ENCODE measurements around the gene NPY2R. TPM values are rescaled to one million over a fixed set of nuclear protein-coding genes. Genes with fewer than 3 reads are reported as not detected.

Gene NPY2R, protein sequence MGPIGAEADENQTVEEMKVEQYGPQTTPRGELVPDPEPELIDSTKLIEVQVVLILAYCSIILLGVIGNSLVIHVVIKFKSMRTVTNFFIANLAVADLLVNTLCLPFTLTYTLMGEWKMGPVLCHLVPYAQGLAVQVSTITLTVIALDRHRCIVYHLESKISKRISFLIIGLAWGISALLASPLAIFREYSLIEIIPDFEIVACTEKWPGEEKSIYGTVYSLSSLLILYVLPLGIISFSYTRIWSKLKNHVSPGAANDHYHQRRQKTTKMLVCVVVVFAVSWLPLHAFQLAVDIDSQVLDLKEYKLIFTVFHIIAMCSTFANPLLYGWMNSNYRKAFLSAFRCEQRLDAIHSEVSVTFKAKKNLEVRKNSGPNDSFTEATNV
- 0.10 TPM for polyA plus RNA-seq (2013, experiment 1 of 2)
- polyA plus RNA-seq (2013, experiment 2 of 2): 0.25 TPM

DNA sequence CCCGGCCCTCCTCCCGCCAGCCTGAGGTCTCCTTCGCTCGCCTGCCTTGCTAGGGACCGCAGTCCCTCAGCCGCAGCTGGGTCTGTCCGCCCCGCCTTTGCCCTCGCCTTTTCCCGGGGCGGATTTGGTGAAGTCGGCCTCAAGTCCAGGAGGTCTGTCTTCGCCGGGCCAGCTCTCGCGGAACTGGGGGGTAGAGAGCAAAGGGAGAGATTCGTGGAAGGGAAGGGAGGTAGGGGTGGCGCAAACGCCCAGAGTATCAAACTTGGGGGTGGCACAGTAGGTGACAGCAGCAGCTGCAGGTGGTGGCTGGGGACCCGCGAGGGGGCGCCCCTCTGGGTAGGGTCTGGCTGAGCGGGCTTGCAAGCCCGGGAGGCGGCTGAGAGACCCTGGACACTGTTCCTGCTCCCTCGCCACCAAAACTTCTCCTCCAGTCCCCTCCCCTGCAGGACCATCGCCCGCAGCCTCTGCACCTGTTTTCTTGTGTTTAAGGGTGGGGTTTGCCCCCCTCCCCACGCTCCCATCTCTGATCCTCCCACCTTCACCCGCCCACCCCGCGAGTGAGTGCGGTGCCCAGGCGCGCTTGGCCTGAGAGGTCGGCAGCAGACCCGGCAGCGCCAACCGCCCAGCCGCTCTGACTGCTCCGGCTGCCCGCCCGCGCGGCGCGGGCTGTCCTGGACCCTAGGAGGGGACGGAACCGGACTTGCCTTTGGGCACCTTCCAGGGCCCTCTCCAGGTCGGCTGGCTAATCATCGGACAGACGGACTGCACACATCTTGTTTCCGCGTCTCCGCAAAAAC is at the start of gene NPY2R:
NPY2R (plus strand) TSS at position 379 of the 797 bp plus-strand sequence. CDS start 5,304 bp downstream, outside the sequence.
- H3K9ac ChIP-seq (ENCODE audit: low read depth, low read length): no peak within 1 kb of the TSS
- H3K4me3 ChIP-seq (ENCODE audit: low read length): peak within 1 kb of the TSS; percentile 71
- under 1% methylated on average over 53 of the region's 55 CpGs for WGBS

DNA sequence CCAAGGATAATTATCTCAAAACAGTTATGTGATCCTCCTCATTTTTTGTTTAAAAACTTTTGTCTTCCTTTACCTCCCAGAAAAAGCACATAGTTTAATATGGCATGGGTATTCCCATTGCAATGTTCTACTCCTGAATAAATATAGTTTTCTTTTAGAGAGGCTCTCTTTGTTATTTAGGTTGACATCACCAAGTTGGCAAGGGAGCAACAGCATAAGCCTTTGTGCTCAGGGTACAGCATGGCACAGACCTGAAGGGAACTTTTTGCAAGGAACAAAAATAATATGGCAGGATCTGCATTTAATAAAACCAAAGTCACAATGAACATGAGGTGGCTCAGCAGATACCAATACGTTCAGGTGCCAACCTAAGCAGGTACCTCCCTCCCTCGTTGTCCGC is 47.1 kb upstream of the NPY2R start:
- Histone ChIP-seq H3K9me3 (ENCODE audit: insufficient read depth, low read depth, low read length) (no peaks in the 10 kb centered on the region), H3K4me3 (ENCODE audit: low read length) (no peak overlapping the region), H3K27ac (ENCODE audit: low read depth, low read length) (no peak overlapping the region), H3K36me3 (ENCODE audit: insufficient read depth, low read length) (no peaks in the 10 kb centered on the region), H3K4me1 (ENCODE audit: insufficient read depth, low read length) (peaks cover 3% of the 10 kb centered on the region; the same call in 1 of the 2 replicates), H3K27me3 (ENCODE audit: insufficient read depth, low read length) (no peaks in the 10 kb centered on the region), H3K9ac (ENCODE audit: low read depth, low read length) (no peak overlapping the region)
- 98% methylated on average over 3 of the region's 3 CpGs for WGBS

More for the DNA sequence above, at the start of gene NPY2R:
- Histone ChIP-seq H3K27me3 (ENCODE audit: insufficient read depth, low read length) (peaks cover 51% of the 10 kb centered on the region), H3K4me1 (ENCODE audit: insufficient read depth, low read length) (peaks cover 21% of the 10 kb centered on the region), H3K36me3 (ENCODE audit: insufficient read depth, low read length) (no peaks in the 10 kb centered on the region), H3K27ac (ENCODE audit: low read depth, low read length) (no peak within 1 kb of the TSS), H3K9me3 (ENCODE audit: insufficient read depth, low read depth, low read length) (no peaks in the 10 kb centered on the region)

DNA sequence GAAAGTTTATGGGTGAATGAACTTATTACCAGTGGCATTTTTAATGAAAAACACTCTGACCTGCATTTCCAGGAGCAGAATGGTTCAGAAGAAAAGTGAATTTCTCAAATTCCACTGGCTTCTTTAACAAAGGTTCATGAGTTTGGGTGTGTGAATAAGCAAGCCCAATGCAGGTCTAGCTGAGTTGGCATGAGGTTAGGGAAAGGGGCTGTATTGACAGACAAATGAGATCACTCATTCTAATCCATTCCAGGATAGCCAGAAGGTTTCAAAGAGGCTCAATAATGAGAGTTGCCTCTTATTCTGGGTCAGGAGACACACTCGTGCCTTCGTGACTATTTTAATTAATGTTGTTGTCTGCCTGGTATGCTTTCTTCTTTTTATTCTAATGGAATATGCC is 43.7 kb upstream of the NPY2R start:
- no CpG with 5 or more reads among the region's 2 CpGs for WGBS
- H3K9me3 ChIP-seq (ENCODE audit: insufficient read depth, low read depth, low read length): 0 out of 2 replicates have a peak, but pooled peaks cover 3% of the 10 kb centered on the region
- no peak overlapping the region for H3K9ac ChIP-seq (ENCODE audit: low read depth, low read length)
- H3K36me3 ChIP-seq (ENCODE audit: insufficient read depth, low read length): no peaks in the 10 kb centered on the region
- H3K27ac ChIP-seq (ENCODE audit: low read depth, low read length): no peak overlapping the region
- H3K4me3 ChIP-seq (ENCODE audit: low read length): no peak overlapping the region
- H3K4me1 ChIP-seq (ENCODE audit: insufficient read depth, low read length): peaks cover 3% of the 10 kb centered on the region; the same call in 1 of the 2 replicates
- no peaks in the 10 kb centered on the region for H3K27me3 ChIP-seq (ENCODE audit: insufficient read depth, low read length)

DNA sequence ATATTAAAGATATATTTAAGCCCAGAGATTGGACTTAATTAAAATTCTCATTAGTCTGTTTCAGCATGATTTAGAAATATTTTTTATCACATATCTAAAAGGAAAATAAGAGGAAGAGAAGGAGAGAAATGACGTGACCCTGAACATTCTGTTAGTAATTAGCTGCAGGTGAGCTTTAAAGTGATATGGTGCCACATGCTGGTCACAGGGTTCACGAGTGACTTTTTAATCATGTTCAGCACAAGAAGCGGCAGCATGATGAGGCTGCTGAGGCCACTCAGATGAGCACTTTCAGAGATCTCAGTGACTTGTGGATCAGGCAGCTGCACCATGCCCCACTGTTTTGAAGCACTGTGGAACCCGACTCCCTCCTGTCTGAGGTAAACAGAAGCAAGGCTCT is 37.9 kb upstream of the NPY2R start:
- no peak overlapping the region for H3K27ac ChIP-seq (ENCODE audit: low read depth, low read length)
- no peak overlapping the region for H3K9ac ChIP-seq (ENCODE audit: low read depth, low read length)
- 80% methylated on average over 4 of the region's 4 CpGs for WGBS
- no peaks in the 10 kb centered on the region for H3K27me3 ChIP-seq (ENCODE audit: insufficient read depth, low read length)
- H3K4me3 ChIP-seq (ENCODE audit: low read length): no peak overlapping the region
- H3K4me1 ChIP-seq (ENCODE audit: insufficient read depth, low read length): no peaks in the 10 kb centered on the region
- no peaks in the 10 kb centered on the region for H3K36me3 ChIP-seq (ENCODE audit: insufficient read depth, low read length)
- 0 out of 2 replicates have a peak, but pooled peaks cover 3% of the 10 kb centered on the region for H3K9me3 ChIP-seq (ENCODE audit: insufficient read depth, low read depth, low read length)

DNA sequence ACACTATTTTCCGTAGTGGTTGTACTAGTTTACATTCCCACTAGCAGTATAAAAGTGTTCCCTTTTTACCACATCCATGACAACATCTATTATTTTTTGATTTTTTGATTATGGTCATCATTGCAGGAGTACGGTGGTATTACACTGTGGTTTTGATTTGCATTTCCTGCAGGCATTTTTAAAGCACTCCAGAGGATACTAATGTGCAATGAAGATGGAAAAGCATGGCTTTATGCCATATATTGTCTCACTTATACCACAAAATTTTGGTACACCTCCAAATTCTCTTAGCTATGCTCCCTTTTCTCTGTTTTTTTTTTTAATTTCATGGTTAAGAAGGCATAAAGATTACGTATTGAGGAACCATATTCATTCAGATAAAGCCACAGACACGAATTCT is 35.1 kb upstream of the NPY2R start:
- 96% methylated on average over 2 of the region's 4 CpGs for WGBS
- Histone ChIP-seq H3K9me3 (ENCODE audit: insufficient read depth, low read depth, low read length) (0 out of 2 replicates have a peak, but pooled peaks cover 3% of the 10 kb centered on the region), H3K27ac (ENCODE audit: low read depth, low read length) (no peak overlapping the region), H3K27me3 (ENCODE audit: insufficient read depth, low read length) (no peaks in the 10 kb centered on the region), H3K4me3 (ENCODE audit: low read length) (no peak overlapping the region), H3K9ac (ENCODE audit: low read depth, low read length) (no peak overlapping the region), H3K4me1 (ENCODE audit: insufficient read depth, low read length) (no peaks in the 10 kb centered on the region), H3K36me3 (ENCODE audit: insufficient read depth, low read length) (no peaks in the 10 kb centered on the region)

DNA sequence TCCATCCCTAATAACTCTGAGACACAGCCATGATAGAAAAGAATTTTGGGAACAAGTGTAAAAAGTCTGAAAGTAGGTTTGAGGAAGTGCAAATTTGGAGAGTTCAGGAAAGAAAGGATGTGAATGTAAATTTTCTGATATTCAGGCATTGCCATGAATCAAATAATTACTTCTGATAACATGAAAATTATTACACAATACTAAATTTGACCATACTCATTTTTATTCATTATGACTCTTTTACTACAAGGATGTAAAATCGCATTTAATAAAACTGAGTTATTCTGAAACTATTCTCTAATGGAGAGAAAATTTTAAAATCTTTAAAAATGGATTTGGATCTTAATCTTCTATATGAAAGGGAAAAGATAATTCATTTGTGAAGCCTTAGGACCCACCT is 33.8 kb upstream of the NPY2R start:
- H3K27ac ChIP-seq (ENCODE audit: low read depth, low read length): no peak overlapping the region
- H3K4me3 ChIP-seq (ENCODE audit: low read length): no peak overlapping the region
- H3K9me3 ChIP-seq (ENCODE audit: insufficient read depth, low read depth, low read length): no peaks in the 10 kb centered on the region
- H3K4me1 ChIP-seq (ENCODE audit: insufficient read depth, low read length): no peaks in the 10 kb centered on the region
- H3K27me3 ChIP-seq (ENCODE audit: insufficient read depth, low read length): no peaks in the 10 kb centered on the region
- WGBS: no CpG with 5 or more reads among the region's 1 CpG
- no peaks in the 10 kb centered on the region for H3K36me3 ChIP-seq (ENCODE audit: insufficient read depth, low read length)
- no peak overlapping the region for H3K9ac ChIP-seq (ENCODE audit: low read depth, low read length)

DNA sequence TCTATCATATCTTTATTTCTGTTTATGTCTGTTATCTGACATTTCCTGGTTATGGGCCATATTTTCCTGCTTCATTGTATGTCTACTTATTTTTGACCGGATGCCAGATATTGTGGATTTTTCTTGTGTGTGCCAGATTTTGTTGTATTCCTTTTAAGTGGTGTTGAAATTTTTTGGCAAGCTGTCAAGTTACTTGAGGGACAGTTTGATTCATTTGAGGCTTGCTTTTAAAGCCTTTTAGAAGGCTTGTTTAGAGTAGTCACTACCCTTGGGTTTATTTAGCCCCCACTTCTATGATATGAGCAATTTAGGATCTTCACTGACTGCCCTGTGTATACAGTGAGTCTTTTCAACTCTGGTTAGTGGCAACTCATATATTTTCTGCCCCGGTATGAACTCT is 29.2 kb upstream of the NPY2R start:
- Histone ChIP-seq H3K27me3 (ENCODE audit: insufficient read depth, low read length) (no peaks in the 10 kb centered on the region), H3K27ac (ENCODE audit: low read depth, low read length) (no peak overlapping the region), H3K9me3 (ENCODE audit: insufficient read depth, low read depth, low read length) (no peaks in the 10 kb centered on the region), H3K9ac (ENCODE audit: low read depth, low read length) (no peak overlapping the region), H3K36me3 (ENCODE audit: insufficient read depth, low read length) (no peaks in the 10 kb centered on the region), H3K4me3 (ENCODE audit: low read length) (no peak overlapping the region), H3K4me1 (ENCODE audit: insufficient read depth, low read length) (no peaks in the 10 kb centered on the region)
- WGBS: 98% methylated on average over 2 of the region's 2 CpGs

DNA sequence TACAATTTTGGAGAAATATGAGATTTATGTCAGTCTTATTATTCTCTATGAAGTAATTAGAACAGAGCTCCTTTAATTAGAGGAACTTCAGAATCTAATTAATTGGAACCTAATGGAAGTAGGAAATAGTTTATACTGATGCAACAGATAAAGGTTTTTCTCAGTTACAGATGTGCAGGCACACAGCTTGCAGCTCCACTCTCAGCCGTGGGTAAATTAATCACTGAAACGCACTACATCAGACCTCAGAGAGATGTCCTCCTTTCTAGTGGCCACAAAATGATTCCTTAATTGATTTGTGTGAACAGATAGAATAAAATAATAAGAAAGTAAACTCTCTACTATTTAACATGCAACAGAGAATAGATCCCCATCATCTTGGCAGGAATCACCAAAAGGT is 21.5 kb upstream of the NPY2R start:
- Histone ChIP-seq H3K4me1 (ENCODE audit: insufficient read depth, low read length) (no peaks in the 10 kb centered on the region), H3K27ac (ENCODE audit: low read depth, low read length) (no peak overlapping the region), H3K36me3 (ENCODE audit: insufficient read depth, low read length) (no peaks in the 10 kb centered on the region), H3K4me3 (ENCODE audit: low read length) (no peak overlapping the region), H3K9ac (ENCODE audit: low read depth, low read length) (no peak overlapping the region), H3K9me3 (ENCODE audit: insufficient read depth, low read depth, low read length) (no peaks in the 10 kb centered on the region), H3K27me3 (ENCODE audit: insufficient read depth, low read length) (no peaks in the 10 kb centered on the region)
- WGBS: 97% methylated on average over 2 of the region's 2 CpGs

DNA sequence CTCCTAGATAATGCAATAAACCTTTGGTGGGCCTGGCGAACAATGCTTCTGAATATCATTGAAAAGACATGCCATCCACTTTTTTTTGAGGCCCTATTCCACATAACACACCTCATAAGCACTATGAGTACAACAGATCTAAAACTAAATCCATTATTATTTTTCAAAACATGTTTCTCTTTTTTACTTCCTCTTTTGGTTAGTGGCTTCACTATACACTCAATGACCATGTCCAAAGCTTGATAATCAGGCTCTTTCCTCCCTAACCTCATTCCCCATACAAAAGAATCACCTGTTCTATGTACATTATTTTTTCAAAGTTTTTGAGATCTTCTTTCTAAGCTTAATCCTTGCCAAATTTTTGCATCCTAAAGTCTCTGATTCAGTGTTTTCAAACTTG is 20.4 kb upstream of the NPY2R start:
- Histone ChIP-seq H3K36me3 (ENCODE audit: insufficient read depth, low read length) (no peaks in the 10 kb centered on the region), H3K4me1 (ENCODE audit: insufficient read depth, low read length) (no peaks in the 10 kb centered on the region), H3K9me3 (ENCODE audit: insufficient read depth, low read depth, low read length) (no peaks in the 10 kb centered on the region), H3K4me3 (ENCODE audit: low read length) (no peak overlapping the region), H3K9ac (ENCODE audit: low read depth, low read length) (no peak overlapping the region), H3K27ac (ENCODE audit: low read depth, low read length) (no peak overlapping the region), H3K27me3 (ENCODE audit: insufficient read depth, low read length) (no peaks in the 10 kb centered on the region)
- 90% methylated on average over 1 of the region's 1 CpG for WGBS

DNA sequence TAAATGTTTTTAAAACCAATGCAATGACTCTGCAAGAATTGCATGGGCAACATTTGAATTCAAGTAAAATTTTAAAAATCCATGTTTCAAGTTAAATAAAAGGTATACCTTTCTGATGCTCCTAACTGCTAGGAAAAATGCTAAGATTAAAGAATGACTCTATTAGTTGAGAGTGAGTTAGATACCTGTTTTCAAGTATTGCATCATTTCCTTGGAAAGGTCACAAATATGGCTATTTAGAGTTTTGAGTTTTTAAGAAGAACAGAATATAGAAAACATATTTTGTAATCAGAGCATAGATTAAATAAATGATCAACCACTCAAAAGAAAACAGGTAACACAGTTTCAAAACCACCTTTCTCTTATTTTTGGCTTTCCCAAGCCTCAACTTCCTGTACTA is 18.3 kb upstream of the NPY2R start:
- Histone ChIP-seq H3K27ac (ENCODE audit: low read depth, low read length) (no peak overlapping the region), H3K27me3 (ENCODE audit: insufficient read depth, low read length) (no peaks in the 10 kb centered on the region), H3K36me3 (ENCODE audit: insufficient read depth, low read length) (no peaks in the 10 kb centered on the region), H3K9me3 (ENCODE audit: insufficient read depth, low read depth, low read length) (no peaks in the 10 kb centered on the region), H3K9ac (ENCODE audit: low read depth, low read length) (no peak overlapping the region), H3K4me3 (ENCODE audit: low read length) (no peak overlapping the region), H3K4me1 (ENCODE audit: insufficient read depth, low read length) (no peaks in the 10 kb centered on the region)

DNA sequence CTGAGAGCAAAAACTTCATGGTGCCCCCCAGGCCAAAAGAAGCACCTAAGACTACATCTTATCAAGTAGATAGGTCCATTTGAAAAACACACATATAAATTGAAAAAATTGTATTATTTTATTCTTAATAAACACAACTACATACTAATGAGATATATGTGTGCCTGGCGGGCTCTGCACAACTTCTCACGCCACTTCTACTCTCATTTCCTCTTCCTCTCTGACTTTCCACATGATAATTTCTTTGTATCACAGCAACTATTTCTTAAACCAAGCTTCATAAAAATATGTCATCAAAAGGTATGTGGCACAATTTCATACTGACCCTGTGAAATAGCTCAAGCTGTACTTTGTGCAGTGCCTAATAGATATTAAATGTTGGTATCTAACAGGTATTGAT is 10.7 kb upstream of the NPY2R start:
- H3K9me3 ChIP-seq (ENCODE audit: insufficient read depth, low read depth, low read length): no peaks in the 10 kb centered on the region
- no peak overlapping the region for H3K27ac ChIP-seq (ENCODE audit: low read depth, low read length)
- H3K27me3 ChIP-seq (ENCODE audit: insufficient read depth, low read length): no peaks in the 10 kb centered on the region

More for the DNA sequence above, 10.7 kb upstream of the NPY2R start:
- peaks cover 6% of the 10 kb centered on the region; the same call in 1 of the 2 replicates for H3K4me1 ChIP-seq (ENCODE audit: insufficient read depth, low read length)
- no peak overlapping the region for H3K9ac ChIP-seq (ENCODE audit: low read depth, low read length)
- no peaks in the 10 kb centered on the region for H3K36me3 ChIP-seq (ENCODE audit: insufficient read depth, low read length)
- no peak overlapping the region for H3K4me3 ChIP-seq (ENCODE audit: low read length)
- 96% methylated on average over 2 of the region's 2 CpGs for WGBS

All from HUES64 (cell line).